Right lobe of liver (tissue), 6 donors: ENCODE data around the gene SLC44A2. TPM values are rescaled to one million over a fixed set of nuclear protein-coding genes. Genes with fewer than 3 reads are reported as not detected.
A peak's percentile ranks its signal among the peaks of the same experiment; 100 is the strongest.

Source experiments
- ATAC-seq, 4 donors: fragments of 200-7000 bp; cut with Tn5 transposase; one replicate each; pipeline ENCODE4 v1.9.1; 2020; ENCODE audit warnings: mild to moderate bottlenecking in 4 of 4, moderate library complexity in 4 of 4
- DNase-seq, 3 donors: peaks; one replicate each; pipeline ENCODE4 v3.0.0-alpha.2; 2020
- H3K27ac ChIP-seq, 3 donors: fragments of 200-600 bp; one replicate each; pipeline ENCODE4 v1.8.0; 2022
- H3K27me3 ChIP-seq, 2 donors: fragments of 200-600 bp; one replicate each; pipeline ENCODE4 v1.8.0; 2022
- H3K36me3 ChIP-seq, 4 donors: fragments of 200-600 bp; sonication (generic) in 1 of 4; one replicate each; pipeline versions ENCODE4 v1.5.1 to v1.8.0; 2017 to 2022; ENCODE audit warnings: control low read depth in 1 of 4
- H3K4me1 ChIP-seq, 4 donors: fragments of 200-600 bp; sonication (generic) in 1 of 4; one replicate each; pipeline versions ENCODE4 v1.5.1 to v1.8.0; 2017 to 2022; ENCODE audit warnings: control low read depth in 1 of 4
- H3K4me3 ChIP-seq, 3 donors: fragments of 200-600 bp; one replicate each; pipeline ENCODE4 v1.8.0; 2022
- H3K9me3 ChIP-seq, 4 donors: fragments of 200-600 bp; sonication (generic) in 1 of 4; one replicate each; pipeline versions ENCODE4 v1.5.1 to v1.8.0; 2017 to 2022; ENCODE audit warnings: control low read depth in 1 of 4
- POLR2A ChIP-seq: fragments of 450-650 bp; IDR thresholded peaks from one replicate; pipeline ENCODE4 v1.6.1; 2017; ENCODE audit warnings: antibody characterized with exemption, mild to moderate bottlenecking
- WGBS: methylation state at CpG from one replicate; pipeline ENCODE4 v1.1.6; 2018; ENCODE audit warnings: low coverage, low lambda C conversion rate; ENCODE audit not compliant: insufficient coverage; ENCODE audit errors: missing lambda C conversion rate; 5-methylcytosine and 5-hydroxymethylcytosine counted together
- intact Hi-C, 2 donors: fragments of 100-400 bp; cut with DNase I; formaldehyde crosslinking; loops; one replicate each; pipeline versions ENCODE4 v1.11.2 to v1.14.1; 2022
- long read RNA-seq: library from polyadenylated mRNA; unstranded; transcript quantifications from one replicate; pipeline ENCODE4 v2.0.0, GENCODE V29; 2019
- total RNA-seq, 6 experiments: library from RNA; depleted of rRNA in 2 of 6; stranded (reverse); fragments of >200 nt in 2 of 6; fragmentation: NEBNext Ultra II Directional in 3 of 6; extraction: Animal tissue kit (Norgen Biotek cat#: 25700) in 3 of 6; gene quantifications; one replicate each; pipeline versions ENCODE4 v1.1.0 to v1.2.4, GENCODE V29; 2016 to 2023
- TF ChIP-seq, protein P1 (sequence below), 4 donors: fragments of 200-600 bp in 3 of 4; fragments of 450-650 bp in 1 of 4; IDR thresholded peaks; one replicate each; pipeline versions ENCODE4 v1.5.1 to v1.8.0; 2016 to 2022; ENCODE audit warnings: antibody characterized with exemption in 4 of 4, mild to moderate bottlenecking in 2 of 4
- donor health status: DM: no; HTN: yes; CAD: no.
- donor health status: DM: no; HTN: no; CAD: no.
- donor health status: DM: no; HTN: no; CAD: no.
- donor health status: DM: no; HTN: yes; CAD: no.
- donor health status: DM: no; HTN: yes; CAD: no.

Gene SLC44A2
- total RNA-seq = 10 to 100 TPM; 11.7 to 18.5 (median 15.6) TPM
- long read RNA-seq, partial matches to known transcripts = 0 of 1 reads
- long read RNA-seq, other reads (novel, unspliced or antisense) = 0 of 1 reads

DNA sequence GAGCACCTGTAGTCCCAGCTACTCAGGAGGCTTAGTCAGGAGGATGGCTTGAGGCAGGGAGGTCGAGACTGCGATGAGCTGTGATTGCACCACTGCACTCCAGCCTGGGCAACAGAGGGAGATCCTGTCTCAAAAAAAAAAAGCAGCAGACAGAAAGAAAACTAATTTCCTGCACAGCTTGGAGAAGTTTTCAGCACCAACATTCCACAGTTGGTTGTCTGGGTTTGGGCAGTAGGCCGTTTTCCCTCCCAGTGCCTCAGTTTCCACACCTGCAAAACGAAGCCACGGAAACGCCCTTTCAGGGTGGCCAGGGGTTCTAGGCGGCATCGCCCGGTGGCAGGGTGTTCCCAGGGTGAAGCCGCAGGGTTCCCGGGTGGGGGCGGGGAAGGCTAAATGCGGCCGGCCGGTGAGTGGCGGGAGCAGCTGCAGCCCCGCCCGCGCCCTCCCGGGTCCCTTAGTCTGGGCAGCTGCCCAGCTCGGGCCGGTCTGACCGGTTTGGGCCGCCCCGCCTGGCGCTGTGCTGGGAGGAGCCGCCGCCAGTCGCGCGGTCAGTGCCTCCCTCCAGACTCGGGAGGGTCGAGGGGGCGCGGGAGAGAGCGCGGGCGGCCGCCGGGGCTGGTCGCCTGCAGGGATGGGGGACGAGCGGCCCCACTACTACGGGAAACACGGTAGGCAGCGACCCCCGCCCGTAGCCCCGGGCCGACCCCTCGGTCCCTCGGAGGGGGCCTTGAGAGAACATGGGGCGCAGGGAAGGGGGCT, at the start of gene SLC44A2:
Gene SLC44A2 (plus strand): TSS at position 551 of the 759 bp plus-strand sequence. CDS start 81 bp downstream, at position 632.
- WGBS = 19% methylated on average over 8 of the region's 53 CpGs
- H3K27ac ChIP-seq = peak within 1 kb of the TSS in 2 of 3 donors; percentile 21 to 49
- peaks cover 0 to 10% (median 0%) of the 10 kb centered on the region in 4 donors for H3K4me1 ChIP-seq

DNA sequence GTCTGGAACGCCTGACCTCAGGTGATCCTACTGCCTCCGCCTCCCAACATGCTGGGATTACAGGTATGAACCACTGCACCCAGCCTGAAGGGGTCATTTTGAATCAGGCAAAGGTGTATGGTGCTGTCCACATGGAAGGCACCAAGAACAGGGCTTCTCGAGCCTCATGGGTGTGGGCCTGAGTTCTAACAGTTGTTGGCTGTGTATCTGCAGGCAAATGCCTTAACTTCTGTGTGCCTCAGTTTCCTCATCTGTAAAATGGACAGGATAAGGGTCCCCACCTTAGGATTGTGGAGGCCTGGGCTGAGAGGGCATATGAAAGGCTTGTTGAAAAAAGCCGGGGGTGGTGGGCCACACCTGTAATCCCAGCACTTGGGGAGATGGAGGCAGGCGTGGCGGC, 47.4 kb upstream of the SLC44A2 start:
- Histone ChIP-seq H3K4me3 (no peak overlapping the region), H3K36me3 (no peaks in the 10 kb centered on the region), H3K4me1 (no peaks in the 10 kb centered on the region), H3K27ac (no peak overlapping the region), H3K27me3 (no peaks in the 10 kb centered on the region), H3K9me3 (no peaks in the 10 kb centered on the region)
- no peak for ATAC-seq
- no peak for TF ChIP-seq POLR2A
- TF ChIP-seq, protein P1, sequence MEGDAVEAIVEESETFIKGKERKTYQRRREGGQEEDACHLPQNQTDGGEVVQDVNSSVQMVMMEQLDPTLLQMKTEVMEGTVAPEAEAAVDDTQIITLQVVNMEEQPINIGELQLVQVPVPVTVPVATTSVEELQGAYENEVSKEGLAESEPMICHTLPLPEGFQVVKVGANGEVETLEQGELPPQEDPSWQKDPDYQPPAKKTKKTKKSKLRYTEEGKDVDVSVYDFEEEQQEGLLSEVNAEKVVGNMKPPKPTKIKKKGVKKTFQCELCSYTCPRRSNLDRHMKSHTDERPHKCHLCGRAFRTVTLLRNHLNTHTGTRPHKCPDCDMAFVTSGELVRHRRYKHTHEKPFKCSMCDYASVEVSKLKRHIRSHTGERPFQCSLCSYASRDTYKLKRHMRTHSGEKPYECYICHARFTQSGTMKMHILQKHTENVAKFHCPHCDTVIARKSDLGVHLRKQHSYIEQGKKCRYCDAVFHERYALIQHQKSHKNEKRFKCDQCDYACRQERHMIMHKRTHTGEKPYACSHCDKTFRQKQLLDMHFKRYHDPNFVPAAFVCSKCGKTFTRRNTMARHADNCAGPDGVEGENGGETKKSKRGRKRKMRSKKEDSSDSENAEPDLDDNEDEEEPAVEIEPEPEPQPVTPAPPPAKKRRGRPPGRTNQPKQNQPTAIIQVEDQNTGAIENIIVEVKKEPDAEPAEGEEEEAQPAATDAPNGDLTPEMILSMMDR (IDR thresholded peaks at IDR 0.05) = no peak
- no peak for DNase-seq
- WGBS = 90% methylated on average over 3 of the region's 6 CpGs
- intact Hi-C loops = no loop called here

More for the DNA sequence above, at the start of gene SLC44A2:
- Histone ChIP-seq H3K27me3 (no peaks in the 10 kb centered on the region), H3K9me3 (no peaks in the 10 kb centered on the region), H3K4me3 (peak within 1 kb of the TSS; percentile 23 to 49 (median 35)), H3K36me3 (no peaks in the 10 kb centered on the region)
- ATAC-seq (peak; percentile 94 to 98 (median 96)), DNase-seq (peak; percentile 72 to 82 (median 79))
- TF ChIP-seq, protein P1 (IDR thresholded peaks at IDR 0.05) = no peak
- TF ChIP-seq POLR2A = no peak
- intact Hi-C loops = no loop called here

DNA sequence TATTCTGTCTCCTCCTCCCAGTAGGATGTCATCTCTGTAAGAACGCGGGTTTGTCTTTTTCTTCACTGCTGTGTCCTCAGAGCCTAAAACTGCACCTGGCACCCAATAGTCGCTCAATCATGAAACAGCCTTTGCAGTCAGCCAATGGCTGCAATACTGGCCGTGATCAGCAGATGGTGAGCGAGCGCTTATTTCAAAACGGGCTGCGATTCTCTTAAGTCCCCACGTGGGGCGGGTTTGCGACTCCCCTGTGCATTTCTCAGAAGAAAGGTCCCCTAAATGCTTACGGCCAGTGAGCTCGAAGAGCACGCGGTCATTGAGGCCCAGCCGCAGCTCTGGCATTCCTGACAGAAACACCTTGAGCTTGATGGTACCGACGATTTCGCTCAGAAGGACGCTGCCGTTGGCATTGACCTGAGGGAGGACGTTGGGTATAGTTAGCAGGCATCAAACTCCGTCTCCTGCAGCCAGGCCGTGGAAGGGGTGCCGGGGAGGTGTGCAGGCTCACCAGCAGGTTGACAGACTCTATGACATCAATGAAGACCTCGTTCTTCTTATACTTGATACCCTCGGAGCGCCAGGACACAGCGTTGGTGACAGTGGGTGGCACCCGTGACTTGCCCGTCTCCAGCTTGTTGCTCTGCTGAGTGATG, 44.2 kb upstream of the SLC44A2 start:
- 0% methylated on average over 9 of the region's 31 CpGs for WGBS
- TF ChIP-seq POLR2A = no peak
- TF ChIP-seq, protein P1 (IDR thresholded peaks at IDR 0.05) = peak; percentile 90 to 99 (median 95)
- intact Hi-C loops = loop anchor here (2.0 to 5.0 kb wide), 4 partner anchors 61 to 121 kb away; partner anchors contain the start of gene QTRT1 (in 1 of the 2)
- Histone ChIP-seq H3K4me3 (no peak overlapping the region), H3K27me3 (no peaks in the 10 kb centered on the region), H3K9me3 (no peaks in the 10 kb centered on the region), H3K36me3 (no peaks in the 10 kb centered on the region), H3K4me1 (no peaks in the 10 kb centered on the region), H3K27ac (no peak overlapping the region)
- peak; percentile 81 to 85 (median 83) for DNase-seq
- peak; percentile 94 to 100 (median 98) for ATAC-seq

DNA sequence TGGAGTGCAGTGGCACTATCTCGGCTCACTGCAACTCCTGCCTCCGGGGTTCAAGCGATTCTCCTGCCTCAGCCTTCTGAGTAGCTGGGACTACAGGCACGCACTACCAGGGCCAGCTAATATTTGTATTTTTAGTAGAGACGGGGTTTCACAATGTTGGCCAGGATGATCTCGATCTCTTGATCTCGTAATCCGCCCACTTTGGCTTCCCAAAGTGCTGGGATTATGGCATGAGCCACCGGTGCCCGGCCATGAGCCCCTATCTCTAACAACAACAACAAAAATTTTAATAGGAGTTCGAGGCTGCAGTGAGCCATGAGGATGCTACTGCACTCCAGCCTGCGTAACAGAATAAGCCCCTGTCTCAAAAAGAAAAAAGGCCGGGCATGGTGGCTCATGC, 43.3 kb upstream of the SLC44A2 start:
- ATAC-seq = no peak
- 51% methylated on average over 12 of the region's 13 CpGs for WGBS
- H3K4me3 ChIP-seq = no peak overlapping the region
- H3K36me3 ChIP-seq = no peaks in the 10 kb centered on the region
- H3K4me1 ChIP-seq = no peaks in the 10 kb centered on the region
- intact Hi-C loops = loop anchor here (5.0 kb wide), 3 partner anchors 60 to 120 kb away; partner anchors contain the start of gene QTRT1 (in 1 of the 2)
- H3K27ac ChIP-seq = no peak overlapping the region
- TF ChIP-seq, protein P1 (IDR thresholded peaks at IDR 0.05) = no peak
- no peak for TF ChIP-seq POLR2A
- no peaks in the 10 kb centered on the region for H3K27me3 ChIP-seq
- no peak for DNase-seq
- no peaks in the 10 kb centered on the region for H3K9me3 ChIP-seq
